K562 (cell line): ENCODE results near the gene NR6A1. TPM values are rescaled to one million over a fixed set of nuclear protein-coding genes. Genes with fewer than 3 reads are reported as not detected.

Experiments used
- ATAC-seq: fragments of 200-7000 bp; cut with Tn5 transposase; 3 replicates; pipeline ENCODE4 v1.9.1; 2020; ENCODE audit warnings: moderate library complexity
- BruUV-seq: library from RNA; stranded (reverse); fragments of 400-500 nt; replicated peaks from 2 replicates; lab custom pipeline; 2021; lab: Mats Ljungman, UMichigan
- CTCF ChIA-PET: fragments of 300-600 bp; formaldehyde crosslinking; extraction: SDS; loops from one replicate; lab custom pipeline; 2021; ENCODE audit warnings: low intra/inter-chr PET ratio; lab: Yijun Ruan, JAX
- POLR2A ChIA-PET: fragments of 300-600, 350-650 bp; sonication (Branson Sonifier 250); formaldehyde crosslinking; extraction: SDS; loops from one replicate; lab custom pipeline; 2021; ENCODE audit warnings: antibody characterized with exemption, inconsistent platforms; lab: Yijun Ruan, JAX
- DNase-seq, 4 experiments: peaks; one replicate each; pipeline versions ENCODE4 v3.0.0 to v3.0.0-alpha.2; 2011 to 2018; ENCODE audit warnings: low spot score in 3 of 4, mixed read lengths in 3 of 4; ENCODE audit errors: extremely low read depth in 1 of 4
- FAIRE-seq: peaks from 2 replicates; lab custom pipeline; 2011; peaks lifted over from hg19 to GRCh38; lab: Jason Lieb, UNC
- H2AFZ ChIP-seq: 2 replicates; pipeline ENCODE4 v1.6.0; 2011; ENCODE audit warnings: low read depth, low read length, control low read depth, inconsistent platforms
- H3K27ac ChIP-seq: fragments of 200-600 bp; 3 replicates; pipeline ENCODE4 v1.8.0; 2011; ENCODE audit warnings: low read depth, mild to moderate bottlenecking, control low read depth, inconsistent platforms, low read length, moderate library complexity, mixed read lengths; ENCODE audit errors: extremely low read depth
- H3K27me3 ChIP-seq, 2 experiments: fragments of 300-600 bp in 1 of 2; 2 replicates in 1 of 2; 3 replicates in 1 of 2; pipeline versions ENCODE4 v1.6.0 to v1.8.0; 2011; ENCODE audit warnings: inconsistent platforms in 2 of 2, low read length in 2 of 2, mild to moderate bottlenecking in 1 of 2, mixed read lengths in 1 of 2, moderate library complexity in 1 of 2; ENCODE audit not compliant: control insufficient read depth in 2 of 2, insufficient read depth in 2 of 2
- H3K36me3 ChIP-seq: fragments of 300-600 bp; 3 replicates; pipeline ENCODE4 v1.8.0; 2011; ENCODE audit warnings: mild to moderate bottlenecking, low read length, inconsistent platforms; ENCODE audit not compliant: control insufficient read depth, insufficient read depth
- H3K4me1 ChIP-seq, 2 experiments: fragments of 200-600 bp in 1 of 2; replicated peaks in 1 of 2; 2 replicates in 1 of 2; 3 replicates in 1 of 2; pipeline versions ENCODE4 v1.5.1 to v1.8.0; 2011; ENCODE audit warnings: inconsistent platforms in 2 of 2, low read length in 2 of 2, mild to moderate bottlenecking in 1 of 2, mixed read lengths in 1 of 2, moderate library complexity in 1 of 2; ENCODE audit not compliant: control insufficient read depth in 2 of 2, insufficient read depth in 2 of 2
- H3K4me2 ChIP-seq: 2 replicates; pipeline ENCODE4 v1.6.1; 2011; ENCODE audit warnings: low read length, control low read depth, inconsistent platforms, mixed read lengths; ENCODE audit not compliant: insufficient read depth
- H3K4me3 ChIP-seq: fragments of 200-600 bp; sonication (generic), shearing (Covaris generic); 2 replicates; pipeline ENCODE4 v1.5.1; 2016; ENCODE audit warnings: control low read depth, inconsistent platforms
- H3K79me2 ChIP-seq: fragments of 200-600 bp; 3 replicates; pipeline ENCODE4 v1.8.0; 2011; ENCODE audit warnings: low read length, inconsistent platforms; ENCODE audit not compliant: control insufficient read depth, insufficient read depth
- H3K9ac ChIP-seq, 2 experiments: 2 replicates each; pipeline versions ENCODE4 v1.6.0 to v1.6.1; 2011; ENCODE audit warnings: low read depth in 2 of 2, low read length in 2 of 2, control low read depth in 1 of 2, inconsistent platforms in 1 of 2, mild to moderate bottlenecking in 1 of 2, mixed read lengths in 1 of 2; ENCODE audit not compliant: insufficient read depth in 1 of 2
- H3K9me1 ChIP-seq: one replicate; pipeline ENCODE4 v1.6.0; 2011; ENCODE audit warnings: inconsistent platforms, mild to moderate bottlenecking, low read length, moderate library complexity; ENCODE audit not compliant: control insufficient read depth, insufficient read depth
- H3K9me3 ChIP-seq: replicated peaks from 2 replicates; pipeline ENCODE4 v1.5.1; 2011; ENCODE audit warnings: low read depth, low read length, inconsistent platforms; ENCODE audit not compliant: control insufficient read depth, insufficient read depth
- H4K20me1 ChIP-seq: replicated peaks from 2 replicates; pipeline ENCODE4 v1.6.1; 2011; ENCODE audit warnings: low read length, inconsistent platforms, mixed read lengths; ENCODE audit not compliant: control insufficient read depth, insufficient read depth
- CCNT2 ChIP-seq: IDR thresholded peaks from 2 replicates; pipeline ENCODE4 v1.6.1; 2011; ENCODE audit warnings: borderline replicate concordance, low read depth, mild to moderate bottlenecking, moderate library complexity, mixed read lengths, low read length; ENCODE audit not compliant: insufficient read length; ENCODE audit errors: extremely low read depth
- GTF2E2 ChIP-seq: fragments of 200-800 bp; sonication (Bioruptor generic); IDR thresholded peaks from 2 replicates; pipeline ENCODE4 v1.6.1; 2016; ENCODE audit warnings: missing genetic modification characterization, missing compliant biosample characterization
- L3MBTL2 ChIP-seq: fragments of 450-650 bp; IDR thresholded peaks from 2 replicates; pipeline ENCODE4 v1.6.1; 2016; ENCODE audit warnings: mild to moderate bottlenecking, moderate library complexity
- POLR2AphosphoS2 ChIP-seq: IDR thresholded peaks from 2 replicates; pipeline ENCODE4 v1.6.1; 2012; ENCODE audit warnings: low read length, improper control_type of control experiment
- RHOXF2B ChIP-seq: fragments of 250-450 bp; sonication (Bioruptor Pico); conservative IDR thresholded peaks from 2 replicates; pipeline ENCODE4 v1.5.1; 2021
- ZFP36 ChIP-seq: fragments of 150-350 bp; IDR thresholded peaks from 2 replicates; pipeline ENCODE4 v1.6.1; 2018; ENCODE audit warnings: low read length, low read depth; ENCODE audit not compliant: partially characterized antibody
- WGBS: fragments of 100-300 bp; shearing (Covaris generic); methylation state at CpG from one replicate; pipeline ENCODE4 v1.1.6; 2016; ENCODE audit warnings: low coverage, mixed read lengths; ENCODE audit not compliant: insufficient coverage; ENCODE audit errors: missing lambda C conversion rate; 5-methylcytosine and 5-hydroxymethylcytosine counted together
- in situ Hi-C: fragments of 300-500 bp; cut with MboI; formaldehyde crosslinking; loops from 4 replicates; pipeline ENCODE4 v1.15.0; 2018; ENCODE audit warnings: inconsistent platforms, mixed read lengths
- intact Hi-C: fragments of 100-400 bp; cut with micrococcal nuclease; formaldehyde crosslinking; loops from 2 replicates; pipeline ENCODE4 v1.14.2; 2022
- polyA plus RNA-seq, 8 experiments: library from polyadenylated mRNA; depleted of rRNA in 4 of 8; stranded (reverse) in 5 of 8; unstranded in 3 of 8; fragments of >200 nt; fragmentation: Nextera tagmentation in 2 of 8; fragmentation: Illumina TruSeq in 1 of 8; extraction: Ambion mirVana in 2 of 8; extraction: Trizol in 1 of 8; gene quantifications; 2 replicates each; pipeline versions ENCODE4 v1.2.1 to v1.2.3, GENCODE V29; 2011 to 2014; ENCODE audit warnings: inconsistent platforms in 1 of 8, missing spikeins in 1 of 8
- total RNA-seq, 7 experiments: library from RNA; depleted of rRNA in 6 of 7; stranded (reverse); fragments of >200 nt in 6 of 7; fragmentation: Illumina TruSeq in 2 of 7; extraction: Trizol in 2 of 7; gene quantifications; 2 replicates each; pipeline versions ENCODE4 v1.2.1 to v1.2.3, GENCODE V29; 2011 to 2021; ENCODE audit warnings: low replicate concordance in 1 of 7
- TF ChIP-seq, protein P1 (sequence below): fragments of 250-450 bp; sonication (Bioruptor Pico); IDR thresholded peaks from 2 replicates; pipeline ENCODE4 v1.4.0; 2020; ENCODE audit warnings: borderline replicate concordance

Gene NR6A1
- total and polyA plus RNA-seq, 9 of the 15 experiments (the other 6 are each of a cell fraction or from before 2014, with no cell fraction given): 9.7 to 55.4 (median 28.3) TPM

- Histone ChIP-seq H3K9me1 (no peaks in the 10 kb centered on the region), H4K20me1 (peaks cover 20% of the 10 kb centered on the region; the same call in 1 of the 2 replicates), H3K4me1 (peaks cover 2 to 40% of the 10 kb centered on the region in 2 experiments; a peak in 3 of 5 replicates), H3K27me3 (peaks cover 30 to 85% of the 10 kb centered on the region in 2 experiments), H3K4me2 (no peak overlapping the region), H3K4me3 (no peak overlapping the region), H3K9ac (no peak overlapping the region), H3K36me3 (no peaks in the 10 kb centered on the region), H3K9me3 (no peaks in the 10 kb centered on the region), H3K79me2 (no peaks in the 10 kb centered on the region), H2AFZ (no peak overlapping the region), H3K27ac (no peak overlapping the region)
- WGBS: 0% methylated on average over 2 of the region's 2 CpGs
- TF ChIP-seq ZFP36: peak; percentile 74
- TF ChIP-seq GTF2E2 (tag): no peak
- no peak for FAIRE-seq
- DNase-seq: no peak
- no TSS peak for BruUV-seq
- ChIA-PET CTCF (no interaction called here), POLR2A (no interaction called here)
- ATAC-seq: no peak
- intact Hi-C loops (no loop called here), in situ Hi-C loops (no loop called here)
Observed at GRCh38 chr9:124490004-124490403, 281.1 kb downstream of the NR6A1 start.

GRCh38 chr9:124489222-124489621, 281.9 kb downstream of the NR6A1 start:
- in situ Hi-C loops (no loop called here), intact Hi-C loops (no loop called here)
- peaks cover 18% of the 10 kb centered on the region for H4K20me1 ChIP-seq
- WGBS: 3% methylated on average over 13 of the region's 13 CpGs
- no peak for ATAC-seq
- peaks cover 0 to 34% of the 10 kb centered on the region in 2 experiments; a peak in 2 of 5 replicates for H3K4me1 ChIP-seq
- peaks cover 31 to 82% of the 10 kb centered on the region in 2 experiments for H3K27me3 ChIP-seq
- DNase-seq: no peak
- no peaks in the 10 kb centered on the region for H3K36me3 ChIP-seq
- no peak overlapping the region for H3K4me2 ChIP-seq
- H3K9ac ChIP-seq: no peak overlapping the region; a peak in 1 of 4 replicates
- peak; percentile 11 for FAIRE-seq
- ChIA-PET CTCF (no interaction called here), POLR2A (no interaction called here)
- no peak overlapping the region for H3K27ac ChIP-seq
- H2AFZ ChIP-seq: no peak overlapping the region
- no peaks in the 10 kb centered on the region for H3K79me2 ChIP-seq
- no peaks in the 10 kb centered on the region for H3K9me3 ChIP-seq
- BruUV-seq: no TSS peak
- no peaks in the 10 kb centered on the region for H3K9me1 ChIP-seq
- H3K4me3 ChIP-seq: no peak overlapping the region
- TF ChIP-seq L3MBTL2 (no peak), POLR2AphosphoS2 (no peak), RHOXF2B (CRISPR knock-in tag) (no peak), CCNT2 (no peak)
- TF ChIP-seq, protein P1, sequence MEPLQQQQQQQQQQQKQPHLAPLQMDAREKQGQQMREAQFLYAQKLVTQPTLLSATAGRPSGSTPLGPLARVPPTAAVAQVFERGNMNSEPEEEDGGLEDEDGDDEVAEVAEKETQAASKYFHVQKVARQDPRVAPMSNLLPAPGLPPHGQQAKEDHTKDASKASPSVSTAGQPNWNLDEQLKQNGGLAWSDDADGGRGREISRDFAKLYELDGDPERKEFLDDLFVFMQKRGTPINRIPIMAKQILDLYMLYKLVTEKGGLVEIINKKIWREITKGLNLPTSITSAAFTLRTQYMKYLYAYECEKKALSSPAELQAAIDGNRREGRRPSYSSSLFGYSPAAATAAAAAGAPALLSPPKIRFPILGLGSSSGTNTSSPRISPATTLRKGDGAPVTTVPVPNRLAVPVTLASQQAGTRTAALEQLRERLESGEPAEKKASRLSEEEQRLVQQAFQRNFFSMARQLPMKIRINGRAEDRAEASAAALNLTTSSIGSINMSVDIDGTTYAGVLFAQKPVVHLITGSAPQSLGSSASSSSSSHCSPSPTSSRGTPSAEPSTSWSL (CRISPR knock-in tag): no peak
